ES-I3 (cell line): ENCODE data around the gene MICAL2.
A peak's percentile ranks its signal among the peaks of the same experiment; 100 is the strongest.

Experiments used
- H3K36me3 ChIP-seq: 2 replicates; pipeline ENCODE4 v1.6.1; 2013; ENCODE audit warnings: mild to moderate bottlenecking, low read length, control low read depth, moderate library complexity; ENCODE audit not compliant: insufficient read depth
- H3K4me1 ChIP-seq: 2 replicates; pipeline ENCODE4 v1.6.1; 2013; ENCODE audit warnings: mild to moderate bottlenecking, control low read depth, low read length; ENCODE audit not compliant: insufficient read depth
- H3K9ac ChIP-seq: 2 replicates; pipeline ENCODE4 v1.6.1; 2013; ENCODE audit warnings: low read depth, mild to moderate bottlenecking, low read length, moderate library complexity
- H3K9me3 ChIP-seq: 2 replicates; pipeline ENCODE4 v1.6.1; 2013; ENCODE audit warnings: mild to moderate bottlenecking, low read length, moderate library complexity; ENCODE audit not compliant: control insufficient read depth, insufficient read depth

Gene MICAL2

GRCh38 chr11:12100429-12100828 lies 10.0 kb upstream of the MICAL2 start:
- H3K4me1 ChIP-seq, result peaks cover 18% of the 10 kb centered on the region
- H3K9me3 ChIP-seq, result no peaks in the 10 kb centered on the region
- no peak overlapping the region for H3K9ac ChIP-seq
- H3K36me3 ChIP-seq, result no peaks in the 10 kb centered on the region

- Histone ChIP-seq H3K36me3 (no peaks in the 10 kb centered on the region), H3K4me1 (peaks cover 15% of the 10 kb centered on the region), H3K9ac (no peak overlapping the region), H3K9me3 (no peaks in the 10 kb centered on the region)
These were observed 9.5 kb upstream of the MICAL2 start for GRCh38 chr11:12100841-12101242.

- Histone ChIP-seq H3K9ac (no peak overlapping the region), H3K4me1 (peaks cover 15% of the 10 kb centered on the region), H3K36me3 (no peaks in the 10 kb centered on the region), H3K9me3 (no peaks in the 10 kb centered on the region)
These were observed 9.1 kb upstream of the MICAL2 start for GRCh38 chr11:12101318-12101717.

GRCh38 chr11:12102588-12103410 lies 7.6 kb upstream of the MICAL2 start:
- Histone ChIP-seq H3K4me1 (peaks cover 15% of the 10 kb centered on the region), H3K9me3 (no peaks in the 10 kb centered on the region), H3K36me3 (no peaks in the 10 kb centered on the region), H3K9ac (no peak overlapping the region)

GRCh38 chr11:12103411-12104225 lies 6.8 kb upstream of the MICAL2 start:
- H3K36me3 ChIP-seq, result no peaks in the 10 kb centered on the region
- H3K9me3 ChIP-seq, result no peaks in the 10 kb centered on the region
- H3K4me1 ChIP-seq, result peaks cover 15% of the 10 kb centered on the region
- no peak overlapping the region for H3K9ac ChIP-seq

- peaks cover 15% of the 10 kb centered on the region for H3K4me1 ChIP-seq
- H3K36me3 ChIP-seq, result no peaks in the 10 kb centered on the region
- H3K9ac ChIP-seq, result no peak overlapping the region
- H3K9me3 ChIP-seq, result no peaks in the 10 kb centered on the region
These were observed 4.9 kb upstream of the MICAL2 start for GRCh38 chr11:12105471-12105870.

GRCh38 chr11:12106101-12106500 lies 4.3 kb upstream of the MICAL2 start:
- Histone ChIP-seq H3K9ac (no peak overlapping the region), H3K4me1 (peaks cover 15% of the 10 kb centered on the region), H3K9me3 (no peaks in the 10 kb centered on the region), H3K36me3 (no peaks in the 10 kb centered on the region)

GRCh38 chr11:12106501-12106900 lies 3.9 kb upstream of the MICAL2 start:
- H3K36me3 ChIP-seq, result no peaks in the 10 kb centered on the region
- H3K9me3 ChIP-seq, result no peaks in the 10 kb centered on the region
- peaks cover 15% of the 10 kb centered on the region for H3K4me1 ChIP-seq
- H3K9ac ChIP-seq, result no peak overlapping the region

- no peak overlapping the region for H3K9ac ChIP-seq
- H3K4me1 ChIP-seq, result peaks cover under 1% of the 10 kb centered on the region; the same call in 1 of the 2 replicates
- H3K9me3 ChIP-seq, result no peaks in the 10 kb centered on the region
- peaks cover 2% of the 10 kb centered on the region; the same call in 1 of the 2 replicates for H3K36me3 ChIP-seq
These were observed 1.4 kb upstream of the MICAL2 start for GRCh38 chr11:12108875-12109453.

- H3K4me1 ChIP-seq, result no peaks in the 10 kb centered on the region
- peak overlapping the region; percentile 48; the same call in 1 of the 2 replicates for H3K9ac ChIP-seq
- H3K36me3 ChIP-seq, result peaks cover 2% of the 10 kb centered on the region; the same call in 1 of the 2 replicates
These were observed 696 bp upstream of the MICAL2 start for GRCh38 chr11:12109591-12110196.

GRCh38 chr11:12110714-12111548 lies 541 bp downstream of the MICAL2 start:
- peaks cover 2% of the 10 kb centered on the region; the same call in 1 of the 2 replicates for H3K36me3 ChIP-seq
- no peaks in the 10 kb centered on the region for H3K9me3 ChIP-seq
- H3K4me1 ChIP-seq, result no peaks in the 10 kb centered on the region
- peak overlapping the region; percentile 48; the same call in 1 of the 2 replicates for H3K9ac ChIP-seq

More at GRCh38 chr11:12109591-12110196, 696 bp upstream of the MICAL2 start:
- no peaks in the 10 kb centered on the region for H3K9me3 ChIP-seq

- Histone ChIP-seq H3K9ac (peak overlapping the region; percentile 48; the same call in 1 of the 2 replicates), H3K36me3 (peaks cover 2% of the 10 kb centered on the region; the same call in 1 of the 2 replicates), H3K9me3 (no peaks in the 10 kb centered on the region), H3K4me1 (no peaks in the 10 kb centered on the region)
These were observed 1.4 kb downstream of the MICAL2 start for GRCh38 chr11:12111549-12112520.
